Thyroid gland (tissue), 4 donors: Measurements from ENCODE around the gene CCDC85C. TPM values are rescaled to one million over a fixed set of nuclear protein-coding genes. Genes with fewer than 3 reads are reported as not detected.
A peak's percentile ranks its signal among the peaks of the same experiment; 100 is the strongest.

Source experiments
- DNase-seq, 2 donors: peaks; one replicate each; pipeline ENCODE4 v3.0.0-alpha.2; 2019
- H3K27ac ChIP-seq, 3 donors: fragments of 200-600 bp; sonication (generic); 1 replicate in 2 of 3; 2 replicates in 1 of 3; pipeline ENCODE4 v1.5.1; 2016 to 2019; ENCODE audit warnings: mild to moderate bottlenecking in 1 of 3, moderate library complexity in 1 of 3
- H3K27me3 ChIP-seq: fragments of 200-600 bp; sonication (generic); one replicate; pipeline ENCODE4 v1.5.1; 2019
- H3K36me3 ChIP-seq, 2 donors: fragments of 200-600 bp; sonication (generic); one replicate each; pipeline ENCODE4 v1.5.1; 2016 to 2019
- H3K4me1 ChIP-seq, 2 donors: fragments of 200-600 bp; sonication (generic); one replicate each; pipeline ENCODE4 v1.5.1; 2017 to 2019
- H3K4me3 ChIP-seq, 3 donors: fragments of 200-600 bp; sonication (generic); replicated peaks in 1 of 3; 1 replicate in 2 of 3; 2 replicates in 1 of 3; pipeline ENCODE4 v1.5.1; 2016; ENCODE audit warnings: mild to moderate bottlenecking in 1 of 3
- H3K9me3 ChIP-seq: fragments of 200-600 bp; sonication (generic); one replicate; pipeline ENCODE4 v1.5.1; 2017
- POLR2A ChIP-seq, 2 donors: fragments of 450-650 bp; IDR thresholded peaks; one replicate each; pipeline ENCODE4 v1.6.1; 2017; ENCODE audit warnings: antibody characterized with exemption in 2 of 2, mild to moderate bottlenecking in 2 of 2, moderate library complexity in 1 of 2
- WGBS, 2 donors: methylation state at CpG; one replicate each; pipeline ENCODE4 v1.1.5; 2017; 5-methylcytosine and 5-hydroxymethylcytosine counted together
- intact Hi-C: fragments of 100-400 bp; cut with DNase I; formaldehyde crosslinking; loops from one replicate; pipeline ENCODE4 v1.15.1; 2023
- total RNA-seq, 4 donors: library from RNA; depleted of rRNA; stranded (reverse); fragments of >200 nt; gene quantifications; one replicate each; pipeline ENCODE4 v1.2.3, GENCODE V29; 2016
- TF ChIP-seq, protein P1 (sequence below), 6 experiments: fragments of 200-600 bp in 3 of 6; fragments of 450-650 bp in 3 of 6; sonication (generic) in 3 of 6; IDR thresholded peaks; one replicate each; pipeline ENCODE4 v1.5.1; 2016 to 2019; ENCODE audit warnings: antibody characterized with exemption in 6 of 6, mild to moderate bottlenecking in 2 of 6, inconsistent platforms in 1 of 6, moderate library complexity in 1 of 6

CCDC85C gene
- total RNA-seq, 4 donors from 2014 or later: 8.6 to 28.3 (median 17.3) TPM

DNA sequence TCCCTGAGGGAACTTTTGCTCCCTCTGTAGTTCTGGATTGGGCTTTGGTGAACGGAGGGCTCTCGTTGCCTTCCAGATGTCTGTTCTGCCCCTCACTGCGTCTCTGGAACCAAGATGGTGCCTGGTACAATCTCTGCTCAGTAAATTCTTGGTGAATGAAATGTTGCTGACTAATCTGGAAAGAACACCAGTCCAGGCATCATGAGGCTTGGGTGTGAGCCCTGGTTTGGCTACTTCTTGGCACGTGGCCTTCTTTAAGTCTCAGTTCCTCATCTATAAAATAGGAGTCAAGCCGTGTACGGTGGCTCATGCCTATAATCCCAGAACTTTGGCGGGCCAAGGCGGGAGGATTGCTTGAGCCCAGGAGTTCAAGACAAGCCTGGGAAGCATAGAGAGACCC, 45.2 kb upstream of the CCDC85C start:
- H3K27me3 ChIP-seq: no peaks in the 10 kb centered on the region
- H3K9me3 ChIP-seq: no peaks in the 10 kb centered on the region
- H3K36me3 ChIP-seq: no peaks in the 10 kb centered on the region
- peaks cover 0 to 8% of the 10 kb centered on the region in 2 donors for H3K4me1 ChIP-seq
- intact Hi-C loops: no loop called here
- DNase-seq: no peak
- 86 to 89% methylated on average over 6 to 8 of the region's 8 CpGs for WGBS, 2 donors
- TF ChIP-seq, protein P1, sequence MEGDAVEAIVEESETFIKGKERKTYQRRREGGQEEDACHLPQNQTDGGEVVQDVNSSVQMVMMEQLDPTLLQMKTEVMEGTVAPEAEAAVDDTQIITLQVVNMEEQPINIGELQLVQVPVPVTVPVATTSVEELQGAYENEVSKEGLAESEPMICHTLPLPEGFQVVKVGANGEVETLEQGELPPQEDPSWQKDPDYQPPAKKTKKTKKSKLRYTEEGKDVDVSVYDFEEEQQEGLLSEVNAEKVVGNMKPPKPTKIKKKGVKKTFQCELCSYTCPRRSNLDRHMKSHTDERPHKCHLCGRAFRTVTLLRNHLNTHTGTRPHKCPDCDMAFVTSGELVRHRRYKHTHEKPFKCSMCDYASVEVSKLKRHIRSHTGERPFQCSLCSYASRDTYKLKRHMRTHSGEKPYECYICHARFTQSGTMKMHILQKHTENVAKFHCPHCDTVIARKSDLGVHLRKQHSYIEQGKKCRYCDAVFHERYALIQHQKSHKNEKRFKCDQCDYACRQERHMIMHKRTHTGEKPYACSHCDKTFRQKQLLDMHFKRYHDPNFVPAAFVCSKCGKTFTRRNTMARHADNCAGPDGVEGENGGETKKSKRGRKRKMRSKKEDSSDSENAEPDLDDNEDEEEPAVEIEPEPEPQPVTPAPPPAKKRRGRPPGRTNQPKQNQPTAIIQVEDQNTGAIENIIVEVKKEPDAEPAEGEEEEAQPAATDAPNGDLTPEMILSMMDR (IDR thresholded peaks at IDR 0.05): no peak
- no peak for TF ChIP-seq POLR2A (IDR thresholded peaks at IDR 0.05)
- H3K4me3 ChIP-seq: no peak overlapping the region
- no peak overlapping the region for H3K27ac ChIP-seq

DNA sequence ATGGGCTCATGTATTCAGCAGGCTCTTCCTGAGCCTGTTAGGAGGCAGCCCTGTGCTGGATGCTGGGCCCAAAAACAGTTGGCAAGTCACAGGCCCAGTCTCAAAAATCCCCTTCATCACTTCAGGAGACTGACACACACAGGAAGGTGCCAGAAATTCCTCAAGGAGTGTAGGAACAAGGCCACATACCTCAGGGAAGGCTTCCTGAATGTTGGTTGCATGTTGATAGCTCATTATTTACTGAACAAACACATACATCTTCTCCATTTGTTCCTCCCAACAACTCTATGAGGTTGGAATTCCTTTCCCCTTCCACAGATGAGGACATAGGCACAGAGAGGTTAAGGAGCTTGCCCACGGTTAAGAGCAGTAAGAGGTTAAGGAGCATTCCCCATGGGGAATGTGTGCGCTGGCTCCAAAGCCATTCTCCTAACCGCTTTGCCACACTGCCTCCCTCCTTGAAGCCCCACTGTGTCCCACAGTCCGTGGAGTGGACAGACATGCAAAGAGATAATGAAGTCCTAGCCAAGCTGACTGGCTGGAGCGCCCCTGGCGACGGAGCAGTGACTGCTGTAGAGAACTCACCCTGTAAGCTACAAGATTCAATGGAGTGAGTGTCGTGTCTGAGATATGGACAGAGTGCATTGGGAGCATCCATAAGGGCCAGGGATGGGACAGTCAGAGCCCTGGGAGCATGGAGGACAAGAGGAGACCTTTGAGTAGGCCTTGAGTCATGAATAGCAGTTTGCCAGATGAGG, 44.2 kb upstream of the CCDC85C start:
- intact Hi-C loops: no loop called here

DNA sequence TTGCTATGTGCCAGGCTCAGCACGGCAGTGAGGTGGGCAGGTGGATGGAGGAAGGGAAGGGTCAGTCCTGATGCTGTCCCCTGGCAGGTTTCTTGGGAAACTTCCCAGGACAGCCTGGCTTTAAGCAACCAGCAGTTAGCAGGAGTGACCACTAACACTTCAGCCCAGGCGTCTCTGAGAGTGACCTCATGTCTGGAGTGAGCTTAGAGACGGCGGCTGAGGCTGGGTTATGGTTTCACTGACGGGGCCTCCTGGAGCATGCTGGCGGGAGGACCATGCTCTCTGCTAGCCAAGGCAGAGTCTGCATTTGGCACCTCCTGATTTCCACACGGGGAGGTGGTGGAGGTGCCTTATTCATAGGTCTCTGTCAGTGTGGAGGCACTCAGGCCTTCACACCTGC, 43.4 kb upstream of the CCDC85C start:
- intact Hi-C loops: no loop called here
- Histone ChIP-seq H3K27me3 (no peaks in the 10 kb centered on the region), H3K36me3 (no peaks in the 10 kb centered on the region), H3K4me3 (no peak overlapping the region), H3K4me1 (peaks cover 0 to 8% of the 10 kb centered on the region in 2 donors), H3K9me3 (no peaks in the 10 kb centered on the region), H3K27ac (no peak overlapping the region)
- WGBS, 2 donors: 67 to 89% methylated on average over 7 of the region's 7 CpGs
- DNase-seq: no peak
- TF ChIP-seq, protein P1 (IDR thresholded peaks at IDR 0.05): no peak
- no peak for TF ChIP-seq POLR2A (IDR thresholded peaks at IDR 0.05)

More for the DNA sequence above, 44.2 kb upstream of the CCDC85C start:
- H3K9me3 ChIP-seq: no peaks in the 10 kb centered on the region
- no peak overlapping the region for H3K27ac ChIP-seq
- H3K27me3 ChIP-seq: no peaks in the 10 kb centered on the region
- H3K36me3 ChIP-seq: no peaks in the 10 kb centered on the region
- WGBS, 2 donors: 87% methylated on average over 8 of the region's 8 CpGs
- DNase-seq: no peak
- TF ChIP-seq, protein P1 (IDR thresholded peaks at IDR 0.05): no peak
- TF ChIP-seq POLR2A (IDR thresholded peaks at IDR 0.05): no peak
- H3K4me1 ChIP-seq: peaks cover 0 to 8% of the 10 kb centered on the region in 2 donors
- H3K4me3 ChIP-seq: no peak overlapping the region

DNA sequence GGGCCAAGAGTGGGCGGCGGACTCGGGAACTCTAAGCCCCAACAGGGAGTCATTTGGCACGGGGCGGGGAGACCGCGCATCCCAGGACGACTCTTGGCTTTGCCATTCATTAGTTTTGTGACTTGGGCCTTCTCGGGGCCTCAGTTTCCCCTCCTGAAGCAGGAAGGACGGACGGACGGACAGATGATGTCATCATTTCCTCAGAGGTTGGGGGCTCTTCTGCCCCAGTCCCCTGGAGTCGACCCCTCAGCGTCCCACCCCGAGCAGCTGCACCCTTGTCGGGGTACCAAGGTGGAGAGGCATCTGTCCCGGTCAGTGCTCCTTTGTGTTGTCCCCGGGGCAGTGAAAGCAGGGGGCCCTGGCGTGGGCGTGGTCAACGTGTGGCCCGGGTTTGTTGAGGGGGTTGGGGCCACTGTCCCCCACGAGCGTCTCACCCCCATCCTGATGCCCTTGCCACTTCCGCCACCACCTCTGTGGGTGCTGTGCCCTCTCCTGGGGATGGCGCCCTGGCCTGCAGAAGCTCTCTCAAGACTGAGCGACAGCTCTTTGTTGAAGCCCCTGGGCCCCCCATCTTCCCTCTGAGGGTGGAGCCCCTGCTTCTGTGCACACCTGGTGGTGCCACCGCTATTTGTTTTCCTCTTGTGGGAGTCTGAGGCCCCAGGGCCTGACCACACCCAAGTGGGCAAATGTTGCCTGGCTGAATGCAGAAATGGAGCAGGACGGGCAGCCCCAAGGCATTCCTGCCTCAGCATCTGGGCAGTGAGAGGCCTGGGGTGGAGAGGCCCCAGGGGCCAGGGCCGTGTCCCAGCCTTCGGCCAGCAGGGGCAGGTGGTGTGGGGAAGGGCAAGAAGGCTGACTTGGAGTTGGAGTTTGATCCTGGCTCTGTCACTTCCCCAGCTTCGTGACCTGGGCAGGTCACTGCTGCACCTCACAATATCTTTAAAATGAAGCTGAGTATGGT, 41.8 kb upstream of the CCDC85C start:
- no peak for TF ChIP-seq POLR2A (IDR thresholded peaks at IDR 0.05)
- TF ChIP-seq, protein P1 (IDR thresholded peaks at IDR 0.05): no peak
- Histone ChIP-seq H3K27ac (no peak overlapping the region), H3K4me1 (peaks cover 0 to 8% of the 10 kb centered on the region in 2 donors), H3K4me3 (peak overlapping the region in 1 of 3 donors; percentile 46), H3K36me3 (no peaks in the 10 kb centered on the region), H3K9me3 (no peaks in the 10 kb centered on the region), H3K27me3 (no peaks in the 10 kb centered on the region)
- DNase-seq: no peak
- WGBS, 2 donors: 60 to 72% methylated on average over 6 to 22 of the region's 32 CpGs
- intact Hi-C loops: no loop called here
